HFFc6 (cell line): ENCODE data around the gene CELF2. TPM values are rescaled to one million over a fixed set of nuclear protein-coding genes. Genes with fewer than 3 reads are reported as not detected.

Source experiments
- DNase-seq: peaks from one replicate; pipeline ENCODE4 v3.0.0-alpha.2; 2018
- H3K27ac Mint-ChIP-seq: 2 replicates; pipeline ENCODE4 v1.8.0; 2020; ENCODE audit warnings: mild to moderate bottlenecking, mixed read lengths
- H3K27me3 Mint-ChIP-seq: 2 replicates; pipeline ENCODE4 v1.8.0; 2021; ENCODE audit warnings: mild to moderate bottlenecking, moderate library complexity, mixed read lengths; ENCODE audit not compliant: insufficient read depth
- H3K36me3 Mint-ChIP-seq: 2 replicates; pipeline ENCODE4 v1.8.0; 2021; ENCODE audit warnings: low read depth, mixed read lengths
- H3K4me1 Mint-ChIP-seq: 2 replicates; pipeline ENCODE4 v1.8.0; 2020; ENCODE audit warnings: low read depth, mixed read lengths
- H3K4me3 Mint-ChIP-seq: 2 replicates; pipeline ENCODE4 v1.8.0; 2020; ENCODE audit warnings: mild to moderate bottlenecking, moderate library complexity, mixed read lengths
- H3K9me3 Mint-ChIP-seq: 2 replicates; pipeline ENCODE4 v1.8.0; 2020; ENCODE audit warnings: mild to moderate bottlenecking, mixed read lengths
- total RNA-seq, 6 experiments: library from RNA; stranded (reverse); fragmentation: NEBNext Ultra II Directional; extraction: Animal tissue kit (Norgen Biotek cat#: 25700); gene quantifications; 2 replicates in 1 of 6; 3 replicates in 5 of 6; pipeline ENCODE4 v1.2.3, GENCODE V29; 2021
- TF ChIP-seq, protein P1 (sequence below): fragments of 200-600 bp; sonication (generic); IDR thresholded peaks from 2 replicates; pipeline ENCODE4 v1.5.0; 2021; ENCODE audit warnings: antibody characterized with exemption, mild to moderate bottlenecking

The CELF2 gene
- total RNA-seq, 6 experiments from 2014 or later: 2.7 to 5.2 (median 3.5) TPM

DNA sequence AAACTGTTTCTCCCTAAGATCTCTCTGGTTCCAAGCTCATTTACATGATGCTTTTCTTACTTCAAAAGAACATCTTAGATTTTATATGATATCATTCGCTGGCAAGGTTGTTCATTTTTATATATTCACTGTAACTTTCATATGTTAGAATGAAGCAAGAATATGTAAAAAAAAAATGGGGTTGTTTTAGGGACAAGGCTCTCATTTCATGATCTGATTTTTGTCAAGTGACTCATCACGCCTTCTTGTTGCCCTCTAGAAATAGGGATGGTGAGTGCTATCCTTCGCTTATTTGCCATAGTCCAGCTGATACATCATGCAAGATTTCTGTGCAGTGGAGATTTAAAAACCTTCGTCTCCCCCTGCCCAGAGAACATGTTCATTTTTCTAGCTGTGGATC, 14.0 kb upstream of the CELF2 start:
- Mint-ChIP-seq H3K27ac (no peak overlapping the region), H3K4me3 (no peak overlapping the region), H3K27me3 (no peaks in the 10 kb centered on the region; the same call in 1 of the 2 replicates), H3K4me1 (no peaks in the 10 kb centered on the region), H3K36me3 (no peaks in the 10 kb centered on the region), H3K9me3 (no peaks in the 10 kb centered on the region)
- TF ChIP-seq, protein P1, sequence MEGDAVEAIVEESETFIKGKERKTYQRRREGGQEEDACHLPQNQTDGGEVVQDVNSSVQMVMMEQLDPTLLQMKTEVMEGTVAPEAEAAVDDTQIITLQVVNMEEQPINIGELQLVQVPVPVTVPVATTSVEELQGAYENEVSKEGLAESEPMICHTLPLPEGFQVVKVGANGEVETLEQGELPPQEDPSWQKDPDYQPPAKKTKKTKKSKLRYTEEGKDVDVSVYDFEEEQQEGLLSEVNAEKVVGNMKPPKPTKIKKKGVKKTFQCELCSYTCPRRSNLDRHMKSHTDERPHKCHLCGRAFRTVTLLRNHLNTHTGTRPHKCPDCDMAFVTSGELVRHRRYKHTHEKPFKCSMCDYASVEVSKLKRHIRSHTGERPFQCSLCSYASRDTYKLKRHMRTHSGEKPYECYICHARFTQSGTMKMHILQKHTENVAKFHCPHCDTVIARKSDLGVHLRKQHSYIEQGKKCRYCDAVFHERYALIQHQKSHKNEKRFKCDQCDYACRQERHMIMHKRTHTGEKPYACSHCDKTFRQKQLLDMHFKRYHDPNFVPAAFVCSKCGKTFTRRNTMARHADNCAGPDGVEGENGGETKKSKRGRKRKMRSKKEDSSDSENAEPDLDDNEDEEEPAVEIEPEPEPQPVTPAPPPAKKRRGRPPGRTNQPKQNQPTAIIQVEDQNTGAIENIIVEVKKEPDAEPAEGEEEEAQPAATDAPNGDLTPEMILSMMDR: no peak
- no peak for DNase-seq

DNA sequence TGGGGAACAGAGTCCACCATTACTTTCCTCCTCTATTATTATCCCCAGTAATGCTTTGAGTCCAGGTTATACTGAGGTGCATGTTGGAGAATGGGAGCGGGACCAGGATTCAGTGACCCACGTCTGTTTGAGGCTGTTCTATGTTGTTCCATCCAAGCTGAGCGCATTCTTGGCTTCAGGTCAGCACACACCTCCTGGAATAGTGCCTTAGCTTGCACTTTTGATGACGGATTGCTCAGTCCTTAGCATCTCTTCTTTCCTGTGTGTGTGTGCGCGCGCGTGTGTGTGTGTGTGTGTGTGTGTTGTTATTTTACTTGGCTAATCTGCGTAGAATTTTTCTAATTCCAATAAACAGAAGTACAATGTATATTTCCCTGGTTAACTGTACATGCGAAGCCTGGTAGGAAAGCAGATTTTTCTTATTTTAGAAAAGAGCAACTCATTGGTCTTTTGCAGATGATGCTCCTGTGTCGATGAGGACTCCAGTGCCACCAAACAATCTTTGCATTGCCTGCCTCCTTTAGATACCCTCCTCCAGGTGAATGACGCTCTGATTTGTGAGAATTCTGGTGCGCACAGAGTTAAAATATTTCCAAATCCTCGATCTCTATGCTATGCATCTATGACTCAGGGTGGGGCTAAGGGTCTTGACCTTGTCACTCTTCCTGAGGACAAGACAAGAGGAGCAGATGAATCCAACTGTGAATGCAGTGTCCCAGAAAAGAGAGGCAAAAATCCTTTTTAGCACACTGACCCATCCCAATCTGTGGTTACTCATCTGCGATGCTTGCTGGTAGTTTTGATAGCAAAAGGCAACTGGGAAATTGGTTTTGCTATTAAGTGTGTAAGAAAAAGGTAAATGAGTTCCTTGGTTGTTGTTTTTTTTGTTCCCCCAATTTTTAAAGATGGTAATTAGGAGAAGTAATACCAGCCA, 13.3 kb upstream of the CELF2 start:
- H3K36me3 Mint-ChIP-seq: no peaks in the 10 kb centered on the region
- H3K4me1 Mint-ChIP-seq: no peaks in the 10 kb centered on the region
- no peak overlapping the region for H3K4me3 Mint-ChIP-seq
- TF ChIP-seq, protein P1: no peak
- DNase-seq: no peak
- H3K27me3 Mint-ChIP-seq: no peaks in the 10 kb centered on the region; the same call in 1 of the 2 replicates
- H3K27ac Mint-ChIP-seq: no peak overlapping the region
- H3K9me3 Mint-ChIP-seq: no peaks in the 10 kb centered on the region; the same call in 1 of the 2 replicates

DNA sequence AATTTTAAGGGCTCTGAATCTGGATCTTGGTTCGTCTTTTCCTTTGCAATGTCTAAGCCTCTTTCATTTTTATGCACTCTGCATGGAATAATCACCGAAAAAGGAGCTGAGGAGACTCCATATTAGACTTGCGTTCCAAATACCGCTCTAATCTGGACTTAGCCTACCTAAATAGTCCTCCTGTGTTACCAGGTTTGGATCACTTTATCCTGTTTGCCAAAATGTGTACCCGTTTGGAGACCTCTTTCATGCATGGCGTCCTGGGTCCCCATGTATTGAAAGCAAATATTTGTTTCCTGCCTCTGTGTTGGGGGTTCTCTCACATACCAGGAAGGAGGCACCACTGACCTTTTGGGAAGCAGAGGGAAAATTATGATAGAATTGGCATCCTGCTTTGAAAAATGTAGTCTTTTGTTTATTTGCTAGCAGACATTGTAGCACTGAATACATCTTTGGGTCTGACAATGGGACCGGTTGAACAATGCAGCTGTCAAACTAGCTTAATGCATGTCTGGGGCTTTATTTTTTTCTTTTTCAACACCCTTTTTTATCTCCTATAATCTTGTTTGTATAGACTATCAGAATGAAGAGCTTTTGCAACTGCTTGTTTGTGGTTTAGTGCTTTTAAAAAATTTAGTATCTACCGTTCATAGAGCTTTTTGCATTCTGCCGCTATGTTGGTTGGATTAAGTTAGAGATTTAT, 11.8 kb upstream of the CELF2 start:
- H3K36me3 Mint-ChIP-seq: no peaks in the 10 kb centered on the region
- no peaks in the 10 kb centered on the region for H3K4me1 Mint-ChIP-seq
- H3K4me3 Mint-ChIP-seq: no peak overlapping the region
- no peak for DNase-seq
- no peaks in the 10 kb centered on the region; the same call in 1 of the 2 replicates for H3K27me3 Mint-ChIP-seq
- no peaks in the 10 kb centered on the region; the same call in 1 of the 2 replicates for H3K9me3 Mint-ChIP-seq
- no peak overlapping the region for H3K27ac Mint-ChIP-seq
- TF ChIP-seq, protein P1: no peak

DNA sequence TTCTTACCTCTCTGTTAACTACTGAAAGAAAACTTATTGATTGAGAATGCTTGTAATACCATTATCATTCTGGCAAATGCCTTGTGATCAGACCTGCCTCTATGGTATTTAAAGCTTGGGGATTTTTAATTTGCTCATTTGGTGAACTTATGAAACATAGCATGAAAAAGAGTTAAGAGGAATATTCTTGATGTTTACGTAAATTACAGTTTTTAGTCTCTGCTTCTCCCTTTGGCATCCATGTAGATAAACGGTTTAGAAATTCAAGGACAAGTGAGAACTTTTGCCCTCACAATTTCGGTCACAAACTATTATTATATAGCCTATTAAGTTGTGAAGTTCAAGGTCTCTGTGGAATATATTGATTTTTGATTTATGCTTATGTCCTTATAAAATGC, 11.2 kb upstream of the CELF2 start:
- H3K36me3 Mint-ChIP-seq: no peaks in the 10 kb centered on the region
- peaks cover 2% of the 10 kb centered on the region for H3K27me3 Mint-ChIP-seq
- no peaks in the 10 kb centered on the region; the same call in 1 of the 2 replicates for H3K9me3 Mint-ChIP-seq
- TF ChIP-seq, protein P1: no peak
- no peak for DNase-seq
- no peak overlapping the region for H3K27ac Mint-ChIP-seq
- H3K4me3 Mint-ChIP-seq: no peak overlapping the region
- no peaks in the 10 kb centered on the region for H3K4me1 Mint-ChIP-seq

DNA sequence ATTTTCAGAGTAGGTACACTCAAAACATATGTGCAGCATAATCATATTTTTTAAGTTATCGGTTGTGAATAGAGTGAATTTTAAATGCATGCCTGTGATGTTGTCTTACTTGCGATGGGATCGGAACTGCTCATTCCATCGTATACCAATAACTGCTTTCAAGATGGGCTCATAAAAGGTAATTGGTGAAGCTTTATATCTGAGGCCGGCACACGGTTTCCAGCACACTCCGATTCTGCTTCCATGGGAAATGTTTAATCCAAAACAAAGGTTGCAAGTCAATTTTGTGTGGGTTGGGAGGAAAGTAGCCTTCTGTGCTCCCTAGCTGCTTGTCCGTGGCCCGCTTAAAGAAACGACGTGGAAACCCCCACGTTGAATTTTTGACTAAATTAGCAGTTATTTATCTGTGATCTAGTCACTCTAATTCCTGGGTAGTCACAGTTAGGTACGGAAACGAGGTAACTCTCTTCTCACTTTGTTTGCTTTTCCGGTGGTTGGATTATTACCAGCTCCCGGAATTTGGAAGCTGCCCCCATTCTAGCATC, 10.1 kb upstream of the CELF2 start:
- H3K9me3 Mint-ChIP-seq: no peaks in the 10 kb centered on the region; the same call in 1 of the 2 replicates
- H3K27me3 Mint-ChIP-seq: peaks cover 3% of the 10 kb centered on the region
- H3K36me3 Mint-ChIP-seq: no peaks in the 10 kb centered on the region
- DNase-seq: no peak
- no peak overlapping the region for H3K4me3 Mint-ChIP-seq
- TF ChIP-seq, protein P1: no peak
- no peaks in the 10 kb centered on the region for H3K4me1 Mint-ChIP-seq
- no peak overlapping the region for H3K27ac Mint-ChIP-seq
